GM10847 (cell line): ENCODE measurements around the gene AUTS2.

Source experiments
- POLR2A ChIP-seq: IDR thresholded peaks from 2 replicates; pipeline ENCODE4 v1.6.1; 2011; ENCODE audit not compliant: insufficient read length; ENCODE audit errors: extremely low read depth

Gene AUTS2

GRCh38 chr7:70663680-70664079 lies 1065.4 kb downstream of the AUTS2 start:
- no peak for TF ChIP-seq POLR2A

GRCh38 chr7:70665997-70666396 lies 1067.7 kb downstream of the AUTS2 start:
- no peak for TF ChIP-seq POLR2A

DNA sequence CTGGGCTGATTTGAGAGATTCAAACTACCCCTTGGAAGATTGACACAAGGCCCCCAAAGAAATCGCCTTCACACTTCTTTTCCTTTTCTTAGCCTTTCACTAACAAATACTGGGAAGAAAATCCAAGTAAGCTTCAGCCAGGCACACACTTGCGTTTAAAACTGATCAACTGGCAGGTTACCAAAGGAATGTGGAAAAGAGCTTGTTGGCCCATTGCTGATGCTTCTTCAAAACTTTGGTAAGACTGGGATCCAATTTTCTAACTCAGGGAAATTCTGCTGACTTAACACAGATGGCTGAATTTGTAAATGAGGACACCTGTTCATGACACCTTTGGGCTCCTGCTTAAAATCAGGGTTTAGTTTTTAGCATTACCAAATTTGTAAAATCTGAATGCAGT lies 1069.1 kb downstream of the AUTS2 start:
- no peak for TF ChIP-seq POLR2A

- no peak for TF ChIP-seq POLR2A
Measured at GRCh38 chr7:70668606-70669358, 1070.5 kb downstream of the AUTS2 start.

DNA sequence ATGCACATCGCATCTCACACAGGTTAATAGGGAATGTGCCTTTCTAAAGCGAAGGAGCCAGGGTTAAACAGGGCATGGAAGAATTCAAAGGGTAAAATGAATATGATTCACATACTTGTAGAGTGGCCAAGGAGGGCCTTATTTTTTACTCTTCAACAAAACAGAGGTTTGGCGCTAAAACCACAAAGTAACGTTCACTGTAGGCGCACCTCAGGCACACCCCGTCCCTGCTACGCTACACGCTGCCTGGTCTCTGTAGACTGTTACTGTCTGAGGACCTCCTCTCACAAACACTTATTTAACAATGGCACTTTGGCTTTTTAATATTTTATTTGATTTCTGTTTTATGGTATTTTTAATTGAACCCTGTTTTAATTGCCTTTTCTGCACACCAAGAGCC lies 1071.6 kb downstream of the AUTS2 start:
- no peak for TF ChIP-seq POLR2A

GRCh38 chr7:70670288-70670687 lies 1072.0 kb downstream of the AUTS2 start:
- TF ChIP-seq POLR2A, result no peak

GRCh38 chr7:70673778-70674570 lies 1075.7 kb downstream of the AUTS2 start:
- no peak for TF ChIP-seq POLR2A

DNA sequence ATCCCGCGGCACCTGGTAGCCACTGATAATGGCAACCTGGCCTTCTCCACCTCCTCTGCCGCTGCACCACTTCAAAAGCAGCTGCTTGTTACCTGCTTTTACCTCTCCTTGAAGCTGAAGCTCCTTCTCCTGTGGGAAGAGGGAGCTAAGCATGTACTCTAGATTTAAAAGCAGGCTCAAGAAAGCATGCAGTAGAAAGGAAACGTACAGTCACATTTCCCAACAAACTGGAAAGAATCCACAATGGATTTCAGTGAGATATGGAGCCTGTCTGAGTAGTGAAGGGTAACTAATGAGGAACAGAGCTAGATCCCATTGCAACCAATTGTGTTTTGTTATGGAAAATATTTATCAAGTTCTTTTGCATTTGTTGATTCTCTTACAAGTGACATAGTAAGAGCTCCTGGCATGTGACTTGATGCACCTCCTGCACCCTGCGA lies 1076.3 kb downstream of the AUTS2 start:
- no peak for TF ChIP-seq POLR2A

GRCh38 chr7:70676243-70676642 lies 1078.0 kb downstream of the AUTS2 start:
- TF ChIP-seq POLR2A, result no peak

GRCh38 chr7:70678621-70679251 lies 1080.5 kb downstream of the AUTS2 start:
- no peak for TF ChIP-seq POLR2A

DNA sequence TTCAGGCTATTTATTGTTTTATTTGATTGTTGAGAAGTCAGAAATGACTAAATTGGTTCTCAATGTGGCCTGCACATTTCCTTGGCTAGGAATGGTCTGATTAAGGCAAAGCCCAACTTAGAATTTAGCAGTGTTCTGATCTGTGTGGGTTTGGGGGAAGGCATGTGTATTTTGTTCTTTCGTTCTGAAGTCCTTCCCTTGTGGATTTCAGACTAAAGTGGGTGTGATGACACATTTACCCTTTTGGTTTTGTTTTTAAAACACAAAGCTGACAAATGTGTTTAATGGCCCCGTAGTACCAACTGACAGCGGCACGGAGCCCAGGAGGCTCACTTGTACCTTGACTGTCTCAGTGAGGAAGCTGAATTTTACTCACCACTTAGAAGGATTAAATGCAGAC lies 1081.4 kb downstream of the AUTS2 start:
- no peak for TF ChIP-seq POLR2A

- no peak for TF ChIP-seq POLR2A
Measured at GRCh38 chr7:70680306-70680705, 1082.0 kb downstream of the AUTS2 start.

GRCh38 chr7:70680743-70681468 lies 1082.6 kb downstream of the AUTS2 start:
- TF ChIP-seq POLR2A, result no peak

- TF ChIP-seq POLR2A, result no peak
Measured at GRCh38 chr7:70681469-70682350, 1083.4 kb downstream of the AUTS2 start.

DNA sequence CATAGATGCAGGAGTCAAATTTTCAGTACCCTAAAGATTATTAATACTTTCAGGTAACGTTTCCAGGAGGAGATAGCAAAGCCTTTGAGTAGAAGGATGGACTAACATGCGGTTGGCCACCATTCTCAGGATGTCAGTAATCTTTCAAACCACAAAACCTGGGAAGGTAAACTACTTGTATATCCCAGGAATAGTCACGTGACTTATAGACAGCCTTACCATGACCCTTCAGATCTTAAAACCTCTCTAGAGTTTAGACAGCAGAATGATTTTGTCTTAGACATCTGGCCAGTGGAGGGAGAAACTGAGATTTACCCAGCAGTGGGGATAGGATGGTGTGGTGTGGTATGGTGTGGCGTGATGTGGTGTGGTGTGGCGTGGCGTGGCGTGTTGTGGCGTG lies 1085.9 kb downstream of the AUTS2 start:
- no peak for TF ChIP-seq POLR2A

GRCh38 chr7:70693321-70693685 lies 1095.0 kb downstream of the AUTS2 start:
- no peak for TF ChIP-seq POLR2A
